ENCODE measurements around the gene FAM43B.
"Not testable (repeated sequence)": the region's sequence is repeated elsewhere in the genome, so short reads cannot be mapped to it uniquely, and the experiment has no call there.

FAM43B gene

GRCh38 chr1:20551945-20552727 is at the start of gene FAM43B:
Gene FAM43B, plus strand, starts transcription at chr1:20552573. Its CDS starts 401 bp downstream, at chr1:20552974.
- Mint-ChIP-seq H3K4me3 (no peak within 1 kb of the TSS), H3K4me1 (ENCODE audit: low read depth) (no peaks in the 10 kb centered on the region), H3K27me3 (peaks cover 63% of the 10 kb centered on the region), H3K9me3 (no peaks in the 10 kb centered on the region), H3K36me3 (ENCODE audit: low read depth) (no peaks in the 10 kb centered on the region), H3K27ac (no peak within 1 kb of the TSS)
- intact Hi-C loops (cut with micrococcal nuclease): no loop called here

- Mint-ChIP-seq H3K4me3 (no peak overlapping the region), H3K9me3 (no peaks in the 10 kb centered on the region)
Observed at GRCh38 chr1:20505488-20505887, 46.9 kb upstream of the FAM43B start.

GRCh38 chr1:20507248-20507563 is 45.2 kb upstream of the FAM43B start:
- Mint-ChIP-seq H3K27me3 (peaks cover 15% of the 10 kb centered on the region), H3K27ac (peak overlapping the region; percentile 93), H3K4me3 (peak overlapping the region; percentile 81), H3K36me3 (ENCODE audit: low read depth) (peaks cover 33% of the 10 kb centered on the region), H3K4me1 (ENCODE audit: low read depth) (peaks cover 18% of the 10 kb centered on the region), H3K9me3 (no peaks in the 10 kb centered on the region)
- intact Hi-C loops (cut with micrococcal nuclease): no loop called here

More at GRCh38 chr1:20505488-20505887, 46.9 kb upstream of the FAM43B start:
- peaks cover 1% of the 10 kb centered on the region for H3K27me3 Mint-ChIP-seq
- H3K36me3 Mint-ChIP-seq (ENCODE audit: low read depth): peaks cover 50% of the 10 kb centered on the region
- intact Hi-C loops (cut with micrococcal nuclease): no loop called here
- H3K27ac Mint-ChIP-seq: no peak overlapping the region
- peaks cover 18% of the 10 kb centered on the region for H3K4me1 Mint-ChIP-seq (ENCODE audit: low read depth)

- peaks cover 16% of the 10 kb centered on the region for H3K27me3 Mint-ChIP-seq
- peaks cover 18% of the 10 kb centered on the region for H3K4me1 Mint-ChIP-seq (ENCODE audit: low read depth)
- H3K4me3 Mint-ChIP-seq: peak within 1 kb of the TSS; percentile 81
- H3K36me3 Mint-ChIP-seq (ENCODE audit: low read depth): peaks cover 29% of the 10 kb centered on the region
- no peaks in the 10 kb centered on the region for H3K9me3 Mint-ChIP-seq
- intact Hi-C loops (cut with micrococcal nuclease): no loop called here
- peak within 1 kb of the TSS; percentile 93 for H3K27ac Mint-ChIP-seq
Observed at GRCh38 chr1:20507564-20508410, 44.6 kb upstream of the FAM43B start, which contains the start of gene MUL1. Gene MUL1, minus strand, starts transcription at chr1:20508151. Its CDS starts 127 bp downstream, at chr1:20508024.

GRCh38 chr1:20508411-20508771 is 44.0 kb upstream of the FAM43B start:
- H3K4me1 Mint-ChIP-seq (ENCODE audit: low read depth): peaks cover 18% of the 10 kb centered on the region
- H3K36me3 Mint-ChIP-seq (ENCODE audit: low read depth): peaks cover 29% of the 10 kb centered on the region
- H3K9me3 Mint-ChIP-seq: no peaks in the 10 kb centered on the region
- intact Hi-C loops (cut with micrococcal nuclease): no loop called here
- H3K27me3 Mint-ChIP-seq: peaks cover 21% of the 10 kb centered on the region
- peak overlapping the region; percentile 93 for H3K27ac Mint-ChIP-seq
- H3K4me3 Mint-ChIP-seq: peak overlapping the region; percentile 81

- H3K27me3 Mint-ChIP-seq: peaks cover 39% of the 10 kb centered on the region
- H3K36me3 Mint-ChIP-seq (ENCODE audit: low read depth): peaks cover 10% of the 10 kb centered on the region
- H3K27ac Mint-ChIP-seq: no peak overlapping the region
- no peak overlapping the region for H3K4me3 Mint-ChIP-seq
- no peaks in the 10 kb centered on the region for H3K9me3 Mint-ChIP-seq
- intact Hi-C loops (cut with micrococcal nuclease): no loop called here
- H3K4me1 Mint-ChIP-seq (ENCODE audit: low read depth): peaks cover 6% of the 10 kb centered on the region
Observed at GRCh38 chr1:20511518-20512428, 40.6 kb upstream of the FAM43B start.

- H3K9me3 Mint-ChIP-seq; H3K27ac Mint-ChIP-seq; H3K4me3 Mint-ChIP-seq; H3K36me3 Mint-ChIP-seq (ENCODE audit: low read depth); intact Hi-C loops (cut with micrococcal nuclease); H3K4me1 Mint-ChIP-seq (ENCODE audit: low read depth): not testable (repeated sequence)
- peaks cover 50% of the 10 kb centered on the region for H3K27me3 Mint-ChIP-seq
Observed at GRCh38 chr1:20519609-20520262, 32.6 kb upstream of the FAM43B start.

GRCh38 chr1:20521960-20522861 is 30.2 kb upstream of the FAM43B start:
- Mint-ChIP-seq H3K36me3 (ENCODE audit: low read depth) (no peaks in the 10 kb centered on the region), H3K4me3 (no peak overlapping the region), H3K27ac (no peak overlapping the region), H3K27me3 (peaks cover 47% of the 10 kb centered on the region), H3K4me1 (ENCODE audit: low read depth) (peaks cover 6% of the 10 kb centered on the region), H3K9me3 (no peaks in the 10 kb centered on the region)
- intact Hi-C loops (cut with micrococcal nuclease): loop anchor here (1.0 kb wide), 1 partner anchor 118 kb away; no protein-coding TSS in a partner anchor

- H3K27ac Mint-ChIP-seq: no peak overlapping the region
- no peaks in the 10 kb centered on the region for H3K36me3 Mint-ChIP-seq (ENCODE audit: low read depth)
- intact Hi-C loops (cut with micrococcal nuclease): no loop called here
- H3K4me3 Mint-ChIP-seq: no peak overlapping the region
- peaks cover 45% of the 10 kb centered on the region for H3K27me3 Mint-ChIP-seq
- H3K4me1 Mint-ChIP-seq (ENCODE audit: low read depth): peaks cover 6% of the 10 kb centered on the region
- no peaks in the 10 kb centered on the region for H3K9me3 Mint-ChIP-seq
Observed at GRCh38 chr1:20526267-20526666, 26.1 kb upstream of the FAM43B start.

GRCh38 chr1:20528221-20528620 is 24.2 kb upstream of the FAM43B start:
- intact Hi-C loops (cut with micrococcal nuclease): no loop called here
- H3K9me3 Mint-ChIP-seq: no peaks in the 10 kb centered on the region
- no peak overlapping the region for H3K4me3 Mint-ChIP-seq
- H3K36me3 Mint-ChIP-seq (ENCODE audit: low read depth): no peaks in the 10 kb centered on the region
- no peaks in the 10 kb centered on the region for H3K4me1 Mint-ChIP-seq (ENCODE audit: low read depth)
- peaks cover 43% of the 10 kb centered on the region for H3K27me3 Mint-ChIP-seq
- H3K27ac Mint-ChIP-seq: no peak overlapping the region

- no peak overlapping the region for H3K4me3 Mint-ChIP-seq
- peaks cover 48% of the 10 kb centered on the region for H3K27me3 Mint-ChIP-seq
- intact Hi-C loops (cut with micrococcal nuclease): no loop called here
- no peaks in the 10 kb centered on the region for H3K36me3 Mint-ChIP-seq (ENCODE audit: low read depth)
- no peak overlapping the region for H3K27ac Mint-ChIP-seq
- H3K9me3 Mint-ChIP-seq: no peaks in the 10 kb centered on the region
- H3K4me1 Mint-ChIP-seq (ENCODE audit: low read depth): no peaks in the 10 kb centered on the region
Observed at GRCh38 chr1:20530306-20530705, 22.1 kb upstream of the FAM43B start.

GRCh38 chr1:20530901-20531300 is 21.5 kb upstream of the FAM43B start:
- Mint-ChIP-seq H3K27ac (no peak overlapping the region), H3K4me3 (no peak overlapping the region), H3K9me3 (no peaks in the 10 kb centered on the region), H3K4me1 (ENCODE audit: low read depth) (no peaks in the 10 kb centered on the region), H3K27me3 (peaks cover 45% of the 10 kb centered on the region), H3K36me3 (ENCODE audit: low read depth) (no peaks in the 10 kb centered on the region)
- intact Hi-C loops (cut with micrococcal nuclease): no loop called here

Measured in dendritic cell treated with granulocyte-macrophage colony-stimulating factor and Interleukin-4, amounts not matched to agents 40 ng/mL and 50 ng/mL, for 4 days (primary cell).